Testis (tissue), 3 donors: ENCODE results near the gene MICB. TPM values are rescaled to one million over a fixed set of nuclear protein-coding genes. Genes with fewer than 3 reads are reported as not detected.

Source experiments
- DNase-seq: peaks from one replicate; pipeline ENCODE4 v3.0.0-alpha.2; 2019
- H3K27ac ChIP-seq, 2 donors: fragments of 200-600 bp; sonication (generic); one replicate each; pipeline ENCODE4 v1.5.1; 2019
- H3K27me3 ChIP-seq: fragments of 200-600 bp; sonication (generic); one replicate; pipeline ENCODE4 v1.5.1; 2019
- H3K36me3 ChIP-seq: fragments of 200-600 bp; sonication (generic); one replicate; pipeline ENCODE4 v1.5.1; 2017; ENCODE audit warnings: low read depth; ENCODE audit errors: missing control alignments
- H3K4me1 ChIP-seq: fragments of 200-600 bp; sonication (generic); one replicate; pipeline ENCODE4 v1.5.1; 2019
- H3K4me3 ChIP-seq, 2 donors: fragments of 200-600 bp; sonication (generic); one replicate each; pipeline ENCODE4 v1.5.1; 2017 to 2019
- H3K9me3 ChIP-seq: fragments of 200-600 bp; sonication (generic); one replicate; pipeline ENCODE4 v1.5.1; 2017
- CTCF ChIP-seq, 3 experiments: fragments of 450-650 bp in 2 of 3; fragments of 200-600 bp in 1 of 3; sonication (generic) in 1 of 3; IDR thresholded peaks; one replicate each; pipeline ENCODE4 v1.5.1; 2016 to 2019; ENCODE audit warnings: antibody characterized with exemption in 3 of 3, mild to moderate bottlenecking in 2 of 3, moderate library complexity in 1 of 3
- POLR2A ChIP-seq: fragments of 450-650 bp; IDR thresholded peaks from one replicate; pipeline ENCODE4 v1.6.1; 2017; ENCODE audit warnings: antibody characterized with exemption, mild to moderate bottlenecking, moderate library complexity
- WGBS, 2 donors: methylation state at CpG; one replicate each; pipeline ENCODE4 v1.1.5; 2018; 5-methylcytosine and 5-hydroxymethylcytosine counted together
- intact Hi-C: fragments of 100-400 bp; cut with DNase I; formaldehyde crosslinking; loops from one replicate; pipeline ENCODE4 v1.15.1; 2023; ENCODE audit warnings: low total_unique reads
- polyA plus RNA-seq: library from polyadenylated mRNA; stranded (reverse); fragments of 350-450 nt; fragmentation: Illumina TruSeq; extraction: RNeasy Lipid Tissue Mini Kit (QIAGEN cat#74804); gene quantifications from one replicate; pipeline ENCODE4 v1.2.3, GENCODE V29; 2014; ENCODE audit warnings: low read depth, low replicate concordance; ENCODE audit not compliant: insufficient read depth
- total RNA-seq, 2 donors: library from RNA; depleted of rRNA; stranded (reverse); fragments of >200 nt; gene quantifications; one replicate each; pipeline ENCODE4 v1.2.3, GENCODE V29; 2016

Gene MICB
- total and polyA plus RNA-seq, 3 donors from 2014 or later = 4.1 to 5.4 (median 4.4) TPM

GRCh38 chr6:31532644-31533454 is 34.9 kb downstream of the MICB start:
- TF ChIP-seq CTCF (IDR thresholded peaks at IDR 0.05) = no peak
- no peak for TF ChIP-seq POLR2A
- intact Hi-C loops = no loop called here
- H3K36me3 ChIP-seq = no peaks in the 10 kb centered on the region
- WGBS, 2 donors = 38 to 54% methylated on average over 8 to 9 of the region's 9 CpGs
- DNase-seq = no peak
- H3K9me3 ChIP-seq = no peaks in the 10 kb centered on the region
- no peaks in the 10 kb centered on the region for H3K27me3 ChIP-seq
- no peak overlapping the region for H3K4me3 ChIP-seq
- H3K4me1 ChIP-seq = no peaks in the 10 kb centered on the region
- no peak overlapping the region for H3K27ac ChIP-seq

- no peak overlapping the region for H3K27ac ChIP-seq
- intact Hi-C loops = no loop called here
Measured at GRCh38 chr6:31533455-31533841, 35.5 kb downstream of the MICB start.

GRCh38 chr6:31534011-31534410 is 36.1 kb downstream of the MICB start:
- H3K4me1 ChIP-seq = peaks cover under 1% of the 10 kb centered on the region
- H3K9me3 ChIP-seq = no peaks in the 10 kb centered on the region
- H3K36me3 ChIP-seq = no peaks in the 10 kb centered on the region
- intact Hi-C loops = no loop called here
- H3K27ac ChIP-seq = no peak overlapping the region
- TF ChIP-seq POLR2A = no peak
- TF ChIP-seq CTCF (IDR thresholded peaks at IDR 0.05) = no peak
- no peaks in the 10 kb centered on the region for H3K27me3 ChIP-seq
- 78 to 90% methylated on average over 6 of the region's 6 CpGs for WGBS, 2 donors
- no peak for DNase-seq
- no peak overlapping the region for H3K4me3 ChIP-seq

More at GRCh38 chr6:31533455-31533841, 35.5 kb downstream of the MICB start:
- no peak for DNase-seq
- Histone ChIP-seq H3K4me1 (no peaks in the 10 kb centered on the region), H3K27me3 (no peaks in the 10 kb centered on the region), H3K36me3 (no peaks in the 10 kb centered on the region), H3K4me3 (no peak overlapping the region), H3K9me3 (no peaks in the 10 kb centered on the region)
- TF ChIP-seq POLR2A (no peak), CTCF (IDR thresholded peaks at IDR 0.05) (no peak)
- WGBS, 2 donors = 94 to 97% methylated on average over 1 of the region's 1 CpG

- Histone ChIP-seq H3K36me3 (no peaks in the 10 kb centered on the region), H3K27ac (no peak overlapping the region), H3K27me3 (no peaks in the 10 kb centered on the region), H3K9me3 (no peaks in the 10 kb centered on the region), H3K4me3 (no peak overlapping the region), H3K4me1 (peaks cover 6% of the 10 kb centered on the region)
- 88 to 91% methylated on average over 24 of the region's 24 CpGs for WGBS, 2 donors
- intact Hi-C loops = no loop called here
- DNase-seq = no peak
- TF ChIP-seq CTCF (IDR thresholded peaks at IDR 0.05) = no peak
- no peak for TF ChIP-seq POLR2A
Measured at GRCh38 chr6:31534521-31535040, 36.6 kb downstream of the MICB start.
